22Rv1 (cell line): Measurements from ENCODE around the gene VAMP1.

Experiments
- H3K27ac ChIP-seq: fragments of 450-650 bp; 2 replicates; pipeline ENCODE4 v1.5.1; 2017
- CTCF ChIP-seq: fragments of 450-650 bp; IDR thresholded peaks from 2 replicates; pipeline ENCODE4 v1.5.1; 2017; ENCODE audit warnings: mild to moderate bottlenecking
- ZFX ChIP-seq: fragments of 450-650 bp; IDR thresholded peaks from 2 replicates; pipeline ENCODE4 v1.6.1; 2017; ENCODE audit warnings: antibody characterized with exemption, borderline replicate concordance

The VAMP1 gene

DNA sequence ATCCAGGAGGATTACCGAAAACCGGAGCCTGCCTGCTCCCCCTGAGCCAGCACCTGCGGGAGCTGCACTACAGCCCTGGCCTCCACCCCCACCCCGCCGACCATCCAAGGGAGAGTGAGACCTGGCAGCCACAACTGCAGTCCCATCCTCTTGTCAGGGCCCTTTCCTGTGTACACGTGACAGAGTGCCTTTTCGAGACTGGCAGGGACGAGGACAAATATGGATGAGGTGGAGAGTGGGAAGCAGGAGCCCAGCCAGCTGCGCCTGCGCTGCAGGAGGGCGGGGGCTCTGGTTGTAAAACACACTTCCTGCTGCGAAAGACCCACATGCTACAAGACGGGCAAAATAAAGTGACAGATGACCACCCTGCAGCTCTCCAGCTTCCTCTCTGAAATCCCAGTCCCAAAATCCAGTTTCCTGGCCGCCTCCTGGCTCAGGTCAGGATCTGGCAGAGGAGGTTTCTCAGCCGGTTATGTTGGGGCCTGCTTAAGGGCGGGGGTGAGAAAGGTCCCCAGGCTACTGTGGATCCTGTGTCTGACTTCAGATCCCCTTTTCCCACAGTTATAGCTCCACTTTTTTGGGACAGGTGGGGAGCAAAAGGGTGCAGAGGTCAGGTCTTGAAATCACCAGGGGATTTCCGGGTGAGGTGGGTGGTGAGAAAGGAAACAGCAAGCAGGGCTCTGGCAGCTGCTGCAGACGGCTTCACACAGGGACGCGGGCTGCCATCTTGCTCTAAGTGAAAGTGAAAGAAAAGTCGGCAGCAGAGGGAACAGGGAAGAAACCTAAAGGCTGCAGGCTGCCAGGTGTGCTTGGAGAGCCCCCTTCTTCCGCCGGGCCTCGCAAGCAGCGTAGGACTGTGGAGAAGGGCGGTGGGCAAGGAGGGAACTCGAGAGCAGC lies 18.9 kb downstream of the VAMP1 start, which contains the start of gene TAPBPL:
TSS of gene TAPBPL (plus strand) at position 695 of the 897 bp plus-strand sequence. CDS start 207 bp downstream, outside the sequence.
- H3K27ac ChIP-seq = peak within 1 kb of the TSS; percentile 98
- no peak for TF ChIP-seq ZFX
- TF ChIP-seq CTCF = no peak

- TF ChIP-seq CTCF (no peak), ZFX (no peak)
- H3K27ac ChIP-seq = peak overlapping the region; percentile 98
Measured at GRCh38 chr12:6450869-6451347, 19.6 kb downstream of the VAMP1 start.

DNA sequence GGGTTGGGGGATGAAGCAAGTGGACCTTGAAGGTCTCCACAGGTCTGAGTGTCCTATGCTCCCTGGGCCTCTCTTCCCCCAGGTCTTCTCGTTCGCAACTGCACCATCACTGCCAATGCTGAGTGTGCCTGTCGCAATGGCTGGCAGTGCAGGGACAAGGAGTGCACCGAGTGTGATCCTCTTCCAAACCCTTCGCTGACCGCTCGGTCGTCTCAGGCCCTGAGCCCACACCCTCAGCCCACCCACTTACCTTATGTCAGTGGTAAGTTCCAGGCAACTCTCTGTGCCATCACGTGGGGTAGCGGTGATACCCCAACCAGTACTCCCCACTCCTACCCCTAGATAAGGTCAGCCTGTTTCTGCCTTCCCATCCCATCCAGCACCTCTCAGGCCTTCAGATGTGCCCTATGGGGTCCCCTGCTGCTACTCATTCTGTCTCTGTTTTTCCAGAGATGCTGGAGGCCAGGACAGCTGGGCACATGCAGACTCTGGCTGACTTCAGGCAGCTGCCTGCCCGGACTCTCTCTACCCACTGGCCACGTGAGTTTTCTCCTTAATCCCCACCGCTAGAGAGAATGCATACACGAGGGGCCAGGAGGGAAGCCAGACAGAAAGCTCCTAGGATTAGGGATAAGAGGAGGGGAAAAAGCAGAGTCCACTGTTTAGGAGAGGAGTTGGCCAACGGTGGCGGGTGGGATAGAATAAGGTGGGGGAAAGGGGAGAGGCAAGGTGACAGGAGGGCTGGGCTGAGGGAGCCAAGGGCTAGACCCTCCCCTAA lies 20.2 kb downstream of the VAMP1 start:
- TF ChIP-seq ZFX (no peak), CTCF (no peak)
- H3K27ac ChIP-seq = peak overlapping the region; percentile 98

- peak within 1 kb of the TSS; percentile 7; the same call in 1 of the 2 replicates for H3K27ac ChIP-seq
- TF ChIP-seq CTCF = no peak
- TF ChIP-seq ZFX = no peak
Measured at GRCh38 chr12:6444704-6445688, 25.5 kb downstream of the VAMP1 start, which contains the start of gene CD27. CD27 (plus strand) TSS chr12:6444955; CDS start chr12:6445096, 141 bp downstream.

- H3K27ac ChIP-seq = peak overlapping the region; percentile 7; the same call in 1 of the 2 replicates
- TF ChIP-seq ZFX = no peak
- TF ChIP-seq CTCF = no peak
Measured at GRCh38 chr12:6444031-6444430, 26.4 kb downstream of the VAMP1 start.

DNA sequence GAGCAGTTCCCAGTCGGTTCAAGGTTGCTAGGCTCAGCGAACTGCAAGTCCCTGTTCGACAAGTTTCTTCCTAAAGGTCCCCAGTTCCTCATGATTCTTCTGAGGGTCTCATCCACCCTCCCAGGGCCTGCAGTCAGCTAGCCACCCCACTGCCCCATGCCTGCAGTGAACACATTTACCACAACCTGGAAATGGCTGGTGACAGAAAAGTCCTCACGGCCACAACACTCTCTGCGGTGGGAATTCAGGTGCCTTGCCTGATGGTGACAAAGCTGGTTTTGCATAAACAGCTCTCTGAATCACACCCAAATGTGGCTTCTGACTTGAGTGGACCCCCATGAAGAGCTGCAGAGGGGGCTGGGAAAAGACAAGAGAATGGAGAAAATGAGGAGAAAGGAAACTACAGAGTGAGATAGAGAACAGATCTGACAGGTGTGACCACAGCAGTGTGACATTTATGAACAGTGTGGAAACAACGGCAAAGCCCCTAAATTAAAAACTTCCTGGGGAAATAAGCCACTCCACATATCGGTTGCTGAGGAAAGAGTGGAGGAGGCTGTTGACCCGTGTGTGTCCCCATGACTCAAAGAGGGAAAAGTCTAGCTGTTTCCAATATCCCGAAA lies 27.0 kb downstream of the VAMP1 start:
- peak overlapping the region; percentile 7; the same call in 1 of the 2 replicates for H3K27ac ChIP-seq

More for the DNA sequence above, 27.0 kb downstream of the VAMP1 start:
- TF ChIP-seq ZFX (no peak), CTCF (no peak)
